Mammary microvascular endothelial cell (primary cell): ENCODE data around the gene GOLGA6L25. TPM values are rescaled to one million over a fixed set of nuclear protein-coding genes. Genes with fewer than 3 reads are reported as not detected.

Experiments
- total RNA-seq: library from RNA; depleted of rRNA; stranded (reverse); fragments of >200 nt; gene quantifications from 2 replicates; pipeline ENCODE4 v1.2.3, GENCODE V29; 2015

GOLGA6L25 gene, protein sequence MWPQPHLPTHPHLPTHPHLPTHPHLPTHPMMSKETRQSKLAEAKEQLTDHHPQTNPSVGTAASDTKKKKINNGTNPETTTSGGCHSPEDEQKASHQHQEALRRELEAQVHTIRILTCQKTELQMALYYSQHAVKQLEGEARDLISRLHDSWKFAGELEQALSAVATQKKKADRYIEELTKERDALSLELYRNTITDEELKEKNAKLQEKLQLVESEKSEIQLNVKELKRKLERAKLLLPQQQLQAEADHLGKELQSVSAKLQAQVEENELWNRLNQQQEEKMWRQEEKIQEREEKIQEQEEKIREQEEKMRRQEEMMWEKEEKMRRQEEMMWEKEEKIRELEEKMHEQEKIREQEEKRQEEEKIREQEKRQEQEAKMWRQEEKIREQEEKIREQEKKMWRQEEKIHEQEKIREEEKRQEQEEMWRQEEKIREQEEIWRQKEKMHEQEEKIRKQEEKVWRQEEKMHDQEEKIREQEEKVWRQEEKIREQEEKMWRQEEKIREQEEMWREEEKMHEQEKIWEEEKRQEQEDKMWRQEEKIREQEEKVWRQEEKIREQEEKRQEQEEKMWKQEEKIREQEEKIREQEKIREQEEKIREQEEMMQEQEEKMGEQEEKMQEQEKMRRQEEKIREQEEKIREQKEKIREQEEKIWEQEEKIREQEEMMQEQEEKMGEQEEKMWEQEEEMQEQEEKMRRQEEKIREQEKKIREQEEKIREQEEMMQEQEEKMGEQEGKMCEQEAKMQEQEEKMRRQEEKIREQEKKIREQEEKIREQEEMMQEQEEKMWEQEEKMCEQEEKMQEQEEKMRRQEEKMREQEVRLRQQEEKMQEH
- not detected in 2 replicates for total RNA-seq

DNA sequence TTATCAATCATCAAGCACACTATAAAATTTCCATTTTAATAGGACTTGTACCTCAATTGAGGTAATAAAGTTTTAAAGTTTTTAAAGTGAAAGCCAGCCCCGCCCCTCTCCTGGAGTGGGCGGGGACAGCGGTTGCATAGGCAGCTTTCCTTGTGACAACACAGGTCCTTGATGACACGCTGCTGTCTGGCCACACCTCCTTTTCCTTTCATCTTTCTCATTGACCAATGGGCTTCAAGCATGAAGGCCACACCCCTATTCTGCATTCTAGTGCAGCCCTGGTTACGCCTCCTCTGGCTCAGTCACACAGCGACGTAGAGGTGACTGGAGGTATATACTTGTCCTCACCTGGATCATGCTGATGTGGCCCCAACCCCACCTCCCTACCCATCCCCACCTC, at the start of gene GOLGA6L25:
Gene GOLGA6L25 (plus strand): TSS at position 301 of the 400 bp plus-strand sequence. CDS start 61 bp downstream, at position 362.

DNA sequence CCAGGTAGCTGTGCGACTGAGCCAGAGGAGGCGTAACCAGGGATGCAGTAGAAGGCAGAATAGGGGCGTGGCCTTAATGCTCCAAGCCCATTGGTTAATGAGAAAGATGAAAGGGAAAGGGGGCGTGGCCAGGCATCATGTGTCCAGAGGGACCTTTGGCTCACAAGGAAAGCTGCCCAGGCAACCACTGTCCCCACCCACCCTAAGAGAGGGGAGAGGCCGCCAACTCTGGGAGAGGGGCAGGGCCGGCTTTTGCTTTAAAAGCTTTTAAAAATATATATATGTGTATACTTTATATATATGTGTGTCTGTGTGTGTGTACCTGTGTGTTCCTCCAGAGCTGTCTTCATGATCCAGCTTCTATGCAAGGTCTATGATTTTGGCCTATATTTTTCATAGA, 20.4 kb upstream of the GOLGA6L25 start, which contains the start of gene GOLGA8G:
Gene GOLGA8G (minus strand): TSS at position 18 of the 400 bp plus-strand sequence. CDS start 62 bp downstream, outside the sequence.

Other genes starting within 250 kb of the GOLGA6L25 start
- 28.1 and 33.9 TPM in 2 replicates for gene HERC2, start 231.4 kb upstream of the GOLGA6L25 start, total RNA-seq
- not detected in 2 replicates for gene GOLGA6L24, start 195.5 kb upstream of the GOLGA6L25 start, total RNA-seq
- gene GOLGA8F, start 174.9 kb upstream of the GOLGA6L25 start, total RNA-seq = not detected in 2 replicates
- gene GOLGA8G, start 20.6 kb upstream of the GOLGA6L25 start, total RNA-seq = not detected in 2 replicates
- gene GOLGA8M, start 158.9 kb downstream of the GOLGA6L25 start, total RNA-seq = 0.20 and 0.73 TPM in 2 replicates